ENCODE measurements around the gene ADAMTS6.

GRCh38 chr5:65204966-65205365 lies 276.8 kb downstream of the ADAMTS6 start:
- TF ChIP-seq CTCF (IDR thresholded peaks at IDR 0.05; ENCODE audit: borderline replicate concordance, extremely low read depth, low read length, poor library complexity, severe bottlenecking) = no peak
- TF ChIP-seq EZH2 (IDR thresholded peaks at IDR 0.05; ENCODE audit: borderline replicate concordance, low read depth, low read length, severe bottlenecking) = no peak
